ENCODE results near the gene DENND4B.

- TF ChIP-seq YY1 (IDR thresholded peaks at IDR 0.05; ENCODE audit: low read depth), result no peak
- no peak for TF ChIP-seq ELF1 (IDR thresholded peaks at IDR 0.05)
- no peak for TF ChIP-seq CTCF (IDR thresholded peaks at IDR 0.05)
Observed at GRCh38 chr1:153942766-153943549, 3.6 kb downstream of the DENND4B start.

All from SK-N-SH (cell line).